HL-60/S4 (cell line): ENCODE results near the gene GIGYF2.
"Not testable (repeated sequence)": the region's sequence is repeated elsewhere in the genome, so short reads cannot be mapped to it uniquely, and the experiment has no call there.

Experiments used
- in situ Hi-C: fragments of 300-500 bp; cut with MboI; formaldehyde crosslinking; loops from 2 replicates; pipeline ENCODE4 v1.14.3; 2022; ENCODE audit warnings: low sequenced_read_pairs

Gene GIGYF2, protein sequence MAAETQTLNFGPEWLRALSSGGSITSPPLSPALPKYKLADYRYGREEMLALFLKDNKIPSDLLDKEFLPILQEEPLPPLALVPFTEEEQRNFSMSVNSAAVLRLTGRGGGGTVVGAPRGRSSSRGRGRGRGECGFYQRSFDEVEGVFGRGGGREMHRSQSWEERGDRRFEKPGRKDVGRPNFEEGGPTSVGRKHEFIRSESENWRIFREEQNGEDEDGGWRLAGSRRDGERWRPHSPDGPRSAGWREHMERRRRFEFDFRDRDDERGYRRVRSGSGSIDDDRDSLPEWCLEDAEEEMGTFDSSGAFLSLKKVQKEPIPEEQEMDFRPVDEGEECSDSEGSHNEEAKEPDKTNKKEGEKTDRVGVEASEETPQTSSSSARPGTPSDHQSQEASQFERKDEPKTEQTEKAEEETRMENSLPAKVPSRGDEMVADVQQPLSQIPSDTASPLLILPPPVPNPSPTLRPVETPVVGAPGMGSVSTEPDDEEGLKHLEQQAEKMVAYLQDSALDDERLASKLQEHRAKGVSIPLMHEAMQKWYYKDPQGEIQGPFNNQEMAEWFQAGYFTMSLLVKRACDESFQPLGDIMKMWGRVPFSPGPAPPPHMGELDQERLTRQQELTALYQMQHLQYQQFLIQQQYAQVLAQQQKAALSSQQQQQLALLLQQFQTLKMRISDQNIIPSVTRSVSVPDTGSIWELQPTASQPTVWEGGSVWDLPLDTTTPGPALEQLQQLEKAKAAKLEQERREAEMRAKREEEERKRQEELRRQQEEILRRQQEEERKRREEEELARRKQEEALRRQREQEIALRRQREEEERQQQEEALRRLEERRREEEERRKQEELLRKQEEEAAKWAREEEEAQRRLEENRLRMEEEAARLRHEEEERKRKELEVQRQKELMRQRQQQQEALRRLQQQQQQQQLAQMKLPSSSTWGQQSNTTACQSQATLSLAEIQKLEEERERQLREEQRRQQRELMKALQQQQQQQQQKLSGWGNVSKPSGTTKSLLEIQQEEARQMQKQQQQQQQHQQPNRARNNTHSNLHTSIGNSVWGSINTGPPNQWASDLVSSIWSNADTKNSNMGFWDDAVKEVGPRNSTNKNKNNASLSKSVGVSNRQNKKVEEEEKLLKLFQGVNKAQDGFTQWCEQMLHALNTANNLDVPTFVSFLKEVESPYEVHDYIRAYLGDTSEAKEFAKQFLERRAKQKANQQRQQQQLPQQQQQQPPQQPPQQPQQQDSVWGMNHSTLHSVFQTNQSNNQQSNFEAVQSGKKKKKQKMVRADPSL (N-terminal part only)

DNA sequence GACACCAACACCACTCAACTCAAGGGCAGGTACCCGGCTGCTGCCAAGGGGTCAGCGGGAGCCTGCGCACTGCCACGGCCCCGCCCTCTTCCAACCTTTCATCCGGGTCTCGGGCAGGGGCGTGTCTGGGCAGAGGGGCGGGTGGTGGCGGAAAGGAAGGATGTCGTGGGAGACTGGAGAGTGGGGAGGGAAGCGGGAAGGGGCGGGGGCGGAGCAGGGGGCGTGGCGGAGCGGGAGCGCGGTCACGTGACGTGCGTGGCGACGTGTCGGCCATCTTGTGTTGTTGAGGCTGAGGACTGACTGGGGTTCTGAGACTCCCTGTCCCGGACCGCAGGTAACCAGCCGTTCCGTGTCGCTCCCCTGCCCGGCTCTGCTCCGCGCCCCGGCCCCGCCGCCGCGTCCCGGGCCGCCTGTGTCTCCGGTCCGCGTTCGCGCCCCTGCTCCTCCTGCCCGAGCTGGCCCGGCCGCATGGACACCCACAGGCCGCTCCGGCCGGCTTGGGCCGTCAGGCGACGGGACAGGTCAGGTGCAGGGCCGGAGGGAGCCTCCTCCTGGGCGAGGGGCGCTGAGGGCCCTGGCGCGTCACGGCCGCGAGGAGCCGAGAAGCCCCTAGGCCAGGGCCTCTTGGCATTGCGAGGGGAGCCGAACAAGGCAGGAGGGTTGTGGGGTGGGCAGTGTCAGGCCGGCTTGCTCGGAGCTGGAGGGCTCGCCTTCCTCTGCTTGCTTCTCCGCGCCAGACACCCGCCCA is at the start of gene GIGYF2:
Gene GIGYF2 (plus strand): TSS at position 273 of the 748 bp plus-strand sequence. CDS start 37,867 bp downstream, outside the sequence.
- in situ Hi-C loops = no loop called here

DNA sequence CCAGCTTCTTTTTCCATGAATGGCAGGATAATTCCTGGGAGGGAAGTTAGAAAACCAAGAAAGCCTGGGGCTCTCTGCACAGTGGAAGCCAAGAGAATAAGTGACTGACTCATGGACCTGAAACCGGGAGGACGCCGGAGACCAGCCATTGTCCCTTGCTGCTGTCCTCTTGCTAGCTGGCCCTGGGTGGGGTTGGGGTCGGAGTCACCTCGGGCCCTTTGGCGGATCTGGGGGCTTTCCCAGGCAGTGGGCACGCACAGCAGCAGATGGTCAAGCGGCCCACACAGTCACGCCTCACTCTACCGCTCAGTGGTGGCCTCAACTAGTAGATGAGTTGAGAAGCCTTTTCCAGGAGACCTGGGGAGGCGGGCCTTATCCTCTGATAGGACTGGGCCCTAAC is 48.1 kb upstream of the GIGYF2 start:
- in situ Hi-C loops = no loop called here

DNA sequence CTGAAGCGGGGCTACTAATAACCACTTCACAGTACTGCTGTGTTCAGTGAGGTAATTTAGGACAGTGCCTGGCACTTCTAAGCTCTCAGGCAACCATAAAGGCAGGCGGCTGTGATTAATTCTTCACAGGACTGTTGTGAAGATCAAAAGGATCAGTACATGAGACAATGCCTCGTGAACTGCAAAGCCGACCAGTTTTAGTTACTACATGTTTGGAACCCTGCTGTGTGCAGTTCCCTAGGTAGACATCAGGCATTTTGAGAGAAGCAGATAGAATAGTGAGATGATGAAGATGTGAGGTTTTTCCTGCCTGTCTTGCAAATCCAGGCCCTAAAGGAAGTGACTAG is 44.7 kb upstream of the GIGYF2 start:
- in situ Hi-C loops = no loop called here

DNA sequence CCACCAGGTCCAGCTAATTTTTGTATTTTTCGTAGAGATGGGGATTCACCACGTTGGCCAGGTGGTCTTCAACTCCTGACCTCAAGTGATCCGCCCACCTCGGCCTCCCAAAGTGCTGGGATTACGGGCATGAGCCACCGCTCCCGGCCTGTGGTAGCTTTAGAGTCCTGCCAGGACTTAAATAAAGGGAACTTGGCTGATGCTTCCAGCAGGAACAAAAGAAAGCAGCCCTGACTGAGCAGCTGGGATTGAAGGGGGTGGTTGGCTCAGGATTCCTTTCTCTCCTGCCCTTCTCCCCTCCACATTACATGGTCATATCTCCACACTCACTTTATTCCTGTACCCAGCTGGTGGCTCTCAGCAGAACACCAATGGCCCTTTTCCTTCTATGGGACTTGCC is 43.7 kb upstream of the GIGYF2 start:
- in situ Hi-C loops = no loop called here

DNA sequence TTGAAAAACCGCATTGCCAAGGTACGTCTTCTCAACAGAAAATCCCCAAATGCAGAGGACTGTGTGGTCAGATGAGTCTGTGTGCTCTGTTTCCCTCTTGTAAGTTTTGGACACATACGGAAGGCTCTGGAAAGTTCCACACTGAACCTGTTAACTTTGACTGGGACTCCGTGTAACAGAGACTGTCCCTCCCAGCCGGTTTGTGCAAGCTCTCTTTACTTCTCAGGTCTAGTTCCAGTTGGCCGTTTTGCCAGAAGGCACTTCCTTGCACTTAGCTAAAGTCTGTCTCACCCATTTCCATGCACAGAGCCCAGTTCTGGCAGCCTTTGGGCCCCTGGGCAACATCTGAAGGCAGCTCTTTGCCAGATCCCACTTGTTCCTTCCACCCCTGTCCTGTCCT is 41.7 kb upstream of the GIGYF2 start:
- in situ Hi-C loops = no loop called here

DNA sequence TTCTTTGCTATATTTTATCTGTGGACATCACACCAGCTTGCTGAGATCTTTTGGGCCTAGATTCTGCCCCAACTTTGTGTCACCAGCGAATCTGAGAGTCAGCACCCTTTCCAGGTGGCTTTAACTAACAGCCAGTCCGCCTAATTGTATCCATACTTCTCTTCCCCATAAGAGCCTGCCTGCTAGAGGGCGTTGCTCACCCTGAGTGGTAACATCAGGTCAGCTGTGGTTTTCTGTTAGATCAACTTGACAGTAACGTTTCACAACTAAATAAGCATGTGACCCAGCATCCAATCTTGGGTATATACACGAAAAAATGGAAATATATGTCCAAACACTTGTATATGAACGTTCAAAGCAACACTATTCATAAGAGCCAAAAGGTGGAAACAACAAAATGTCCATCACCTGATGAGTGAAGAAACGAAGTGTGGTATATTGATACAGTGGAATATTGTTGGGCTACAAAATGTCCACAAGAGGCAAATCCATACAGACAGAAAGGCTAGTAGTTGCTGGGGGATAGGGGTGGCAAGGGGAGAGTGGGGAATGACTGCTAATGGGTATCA is 38.8 kb upstream of the GIGYF2 start:
- in situ Hi-C loops = no loop called here

DNA sequence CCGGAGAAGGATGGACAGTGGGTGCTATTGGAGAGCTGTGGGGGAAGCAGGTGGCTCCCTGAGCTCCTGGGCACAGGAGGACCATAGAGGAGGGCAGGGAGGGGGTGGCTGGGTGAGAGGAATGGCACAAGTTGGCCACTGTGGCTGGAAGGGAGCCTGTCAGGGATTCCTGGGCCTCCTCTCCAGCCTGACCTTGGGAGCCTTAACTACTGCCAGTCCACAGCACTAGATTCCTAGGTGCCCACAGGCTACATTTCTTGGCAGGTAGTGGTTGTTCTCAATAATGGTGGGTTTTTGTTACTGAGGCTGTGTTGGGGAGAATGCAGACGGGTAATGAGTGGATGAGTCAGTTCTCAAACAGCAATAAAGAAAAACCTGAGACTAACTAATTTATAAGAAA is 37.8 kb upstream of the GIGYF2 start:
- in situ Hi-C loops = no loop called here

DNA sequence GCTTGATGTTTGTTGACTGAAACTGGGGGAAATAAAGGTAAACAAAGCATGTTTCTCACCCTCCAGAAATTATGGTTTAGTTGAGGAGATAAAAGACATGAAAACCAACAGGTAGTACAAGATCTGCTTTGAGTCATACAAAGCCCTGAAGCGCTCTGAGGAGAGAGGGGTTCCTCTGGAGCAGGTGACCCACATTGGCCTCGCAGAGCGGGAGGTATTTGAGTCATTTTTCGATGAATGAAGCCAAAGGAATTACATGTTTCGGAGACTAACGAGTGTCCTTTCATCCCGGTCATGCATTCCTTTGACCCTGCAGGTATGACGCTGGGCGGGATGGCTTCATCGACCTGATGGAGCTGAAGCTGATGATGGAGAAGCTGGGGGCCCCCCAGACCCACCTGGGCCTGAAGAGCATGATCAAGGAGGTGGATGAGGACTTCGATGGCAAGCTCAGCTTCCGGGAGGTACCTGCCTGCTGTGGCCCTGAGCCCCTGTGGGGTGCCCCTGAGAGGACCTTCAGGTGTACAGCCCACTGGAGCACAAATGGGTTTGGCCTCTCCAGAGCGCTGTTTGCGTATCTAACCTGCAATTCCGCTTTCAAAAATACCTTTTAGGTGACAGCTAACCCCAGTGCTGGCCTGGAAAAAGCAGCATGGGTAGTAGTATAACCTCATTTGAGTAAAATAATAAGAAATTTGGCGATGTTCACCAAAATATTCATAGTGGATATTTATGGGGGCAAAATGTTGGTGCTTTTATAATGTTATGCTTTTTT is 34.5 kb upstream of the GIGYF2 start:
- in situ Hi-C loops = no loop called here

DNA sequence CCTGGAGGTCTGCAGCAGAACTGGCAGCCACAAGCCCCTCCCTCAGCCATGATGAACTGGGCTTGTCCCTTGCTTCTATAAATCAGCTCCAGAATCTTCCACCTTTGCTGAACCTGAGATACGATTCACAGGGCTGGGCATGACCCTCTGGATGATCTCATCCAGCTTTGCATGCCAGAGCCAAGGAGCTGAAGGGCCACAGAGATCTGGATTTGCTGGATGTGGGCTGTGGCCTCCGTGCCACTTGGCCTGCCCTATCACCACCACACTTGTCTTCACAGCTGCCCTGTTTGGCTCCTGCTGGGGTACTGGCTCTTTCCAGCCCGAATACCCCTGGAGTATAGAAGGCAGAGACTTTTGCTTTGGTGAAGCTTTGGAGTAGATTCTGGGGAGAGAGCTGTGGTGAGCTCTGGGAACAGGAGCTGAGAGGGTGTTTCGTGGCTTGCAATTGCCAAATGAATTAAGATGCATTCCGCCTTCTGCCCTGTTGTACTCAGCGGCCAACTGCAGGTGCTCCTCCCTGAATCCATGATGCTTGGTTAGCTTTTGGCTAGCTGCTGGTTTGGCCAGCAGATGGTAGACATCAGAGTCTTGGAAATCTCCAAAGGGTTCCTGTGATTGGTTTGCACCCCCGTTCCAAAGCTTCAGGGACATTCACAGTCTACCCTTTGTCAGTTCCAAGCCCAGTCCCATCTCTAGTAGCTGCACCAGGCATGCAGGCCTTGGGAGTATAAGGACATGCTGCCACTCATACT is 30.9 kb upstream of the GIGYF2 start:
- in situ Hi-C loops = no loop called here

DNA sequence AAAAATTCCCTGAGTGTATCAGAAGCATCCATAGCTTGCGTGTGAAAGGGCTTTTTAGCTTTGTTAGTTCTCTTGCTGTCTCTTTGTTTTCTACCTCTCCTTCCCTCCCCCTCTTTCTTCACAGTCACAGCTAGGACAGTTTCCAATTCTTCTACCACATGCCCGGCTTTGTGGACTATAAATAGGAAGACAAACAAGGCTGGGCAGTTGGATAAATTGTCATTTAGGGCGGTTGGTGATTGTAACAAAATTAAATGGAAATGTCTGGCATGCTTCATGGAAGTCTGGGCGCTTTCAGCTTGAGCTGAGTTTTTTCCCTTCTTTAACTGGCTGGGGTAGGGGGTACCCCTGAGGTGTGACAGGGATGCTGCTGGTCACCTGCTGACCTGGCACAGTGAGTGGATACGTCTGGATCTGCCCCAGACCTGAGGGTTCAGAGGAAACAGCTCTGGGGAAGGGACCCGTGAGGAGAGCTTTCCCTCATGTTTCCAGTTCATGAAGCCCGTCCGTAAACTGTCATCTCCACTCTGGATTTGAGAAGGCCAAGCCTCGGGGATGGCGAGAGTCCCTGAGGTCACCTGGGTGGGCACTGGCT is 29.0 kb upstream of the GIGYF2 start:
- in situ Hi-C loops = no loop called here

DNA sequence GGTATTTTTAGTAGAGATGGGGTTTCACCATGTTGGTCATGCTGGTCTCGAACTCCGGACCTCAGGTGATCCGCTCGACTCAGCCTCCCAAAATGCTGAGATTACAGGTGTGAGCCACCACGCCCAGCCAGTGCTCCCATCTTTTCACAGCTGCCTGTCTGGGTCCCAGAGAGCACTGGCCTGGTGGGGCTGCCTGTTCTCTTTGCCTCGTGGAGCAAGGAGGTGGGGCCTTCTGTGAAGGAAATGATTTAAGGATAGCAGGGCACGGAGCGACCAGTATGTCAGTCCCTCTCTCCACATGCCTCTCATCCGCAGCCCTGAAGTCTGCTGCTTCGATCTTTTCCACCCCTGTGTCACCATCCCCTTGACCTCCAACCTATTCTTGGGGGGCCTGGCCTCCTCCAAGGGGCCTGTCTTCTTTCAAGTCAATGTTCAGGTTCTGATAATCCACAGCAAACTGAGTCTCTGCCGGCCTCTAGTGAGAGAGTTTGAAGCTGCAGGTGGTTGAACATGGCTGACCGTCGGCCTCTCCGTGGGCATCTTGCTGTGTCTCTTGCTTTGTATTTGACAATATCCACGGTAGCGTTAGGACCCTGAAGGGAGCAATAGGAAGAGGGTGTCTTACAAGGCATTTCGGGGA is 28.2 kb upstream of the GIGYF2 start:
- in situ Hi-C loops = no loop called here

DNA sequence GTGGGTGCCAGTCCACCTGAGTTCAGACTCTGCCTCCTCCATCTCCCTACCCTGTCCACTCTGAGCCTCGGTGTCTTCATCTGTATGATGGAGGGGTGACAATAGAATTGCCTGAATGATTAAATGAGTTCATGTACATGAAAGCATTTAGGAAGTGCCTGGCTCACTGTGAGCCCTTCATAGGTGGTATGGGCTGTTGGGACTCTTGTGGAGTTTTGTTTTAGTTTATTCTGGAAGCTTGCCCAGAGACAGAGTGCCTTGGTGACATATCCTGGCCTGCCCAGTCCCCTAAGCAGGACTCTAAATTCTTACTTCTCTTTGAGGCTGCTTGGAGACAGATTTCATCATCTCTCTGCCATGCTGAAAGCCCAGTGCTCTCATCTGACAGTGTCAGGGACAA is 24.5 kb upstream of the GIGYF2 start:
- in situ Hi-C loops = no loop called here

DNA sequence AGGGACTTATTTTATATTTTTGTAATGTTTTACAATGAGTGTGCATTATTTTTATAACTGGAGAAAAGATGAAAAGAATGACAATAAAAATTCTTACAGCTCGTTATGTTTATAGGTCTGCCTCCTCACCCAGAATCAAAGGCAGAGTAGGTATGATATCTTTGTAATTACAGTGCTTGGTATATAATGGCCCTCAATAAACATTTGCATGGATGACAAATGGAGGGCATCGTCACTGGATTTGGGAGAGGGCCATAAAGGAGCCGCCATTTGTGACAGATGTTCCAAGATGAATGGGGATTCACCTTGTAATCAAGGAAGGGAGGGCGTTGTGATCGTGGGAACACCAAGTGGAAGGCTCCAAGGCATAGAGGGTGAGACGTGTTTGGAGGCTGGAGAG is 22.6 kb upstream of the GIGYF2 start:
- in situ Hi-C loops = no loop called here

DNA sequence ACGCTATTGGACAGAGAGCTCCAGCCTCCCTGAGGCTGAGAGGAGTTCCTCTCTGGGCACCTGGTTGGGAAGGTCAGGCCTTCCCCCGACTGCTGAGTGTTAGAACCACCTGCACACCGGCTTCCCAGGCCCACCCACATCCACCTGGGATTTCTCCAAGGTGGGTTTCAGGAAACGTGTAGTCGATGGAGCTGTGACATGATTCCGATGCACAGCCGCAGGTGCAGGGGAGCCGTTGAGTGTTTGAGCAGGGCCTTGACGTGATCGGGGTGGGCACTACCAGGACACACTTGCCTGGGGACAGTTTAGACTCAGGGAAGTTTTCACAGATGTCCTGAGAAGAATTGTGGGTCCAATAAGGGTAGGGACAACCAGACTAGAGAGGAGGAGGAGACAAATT is 21.8 kb upstream of the GIGYF2 start:
- in situ Hi-C loops = no loop called here

DNA sequence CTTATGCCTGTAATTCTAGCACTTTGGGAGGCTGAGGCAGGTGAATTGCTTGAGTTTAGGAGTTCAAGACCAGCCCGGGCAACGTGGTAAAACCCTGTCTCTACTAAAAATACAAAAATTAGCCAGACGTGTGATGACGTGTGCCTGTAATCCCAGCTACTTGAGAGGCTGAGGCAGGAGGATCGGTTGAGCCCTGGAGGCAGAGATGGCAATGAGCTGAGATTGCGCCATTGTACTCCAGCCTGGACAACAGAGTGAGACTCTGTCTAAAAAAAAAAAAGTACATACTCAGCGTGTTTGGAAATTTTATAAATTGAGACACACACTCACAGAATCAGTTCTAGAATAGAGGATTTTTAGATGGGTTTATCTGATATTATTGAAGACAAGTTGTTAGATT is 17.1 kb upstream of the GIGYF2 start:
- in situ Hi-C loops = no loop called here

DNA sequence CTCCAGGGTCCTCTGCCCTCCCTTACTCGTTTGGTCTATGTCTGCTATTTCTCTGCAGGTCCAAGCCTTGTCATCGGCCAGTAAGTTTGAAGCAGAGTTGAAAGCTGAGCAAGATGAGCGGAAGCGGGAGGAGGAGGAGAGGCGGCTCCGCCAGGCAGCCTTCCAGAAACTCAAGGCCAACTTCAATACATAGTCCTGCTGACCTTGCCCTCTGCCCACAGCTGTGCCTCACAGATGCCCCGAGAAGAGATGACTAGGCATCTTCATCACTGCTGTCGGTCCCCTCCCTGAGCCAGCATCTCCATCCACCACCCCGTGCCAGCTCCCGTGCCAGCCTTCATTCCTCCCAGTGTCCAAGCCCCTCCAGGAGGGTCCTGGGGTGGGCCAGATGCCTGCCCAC is 15.6 kb upstream of the GIGYF2 start:
- in situ Hi-C loops = no loop called here

DNA sequence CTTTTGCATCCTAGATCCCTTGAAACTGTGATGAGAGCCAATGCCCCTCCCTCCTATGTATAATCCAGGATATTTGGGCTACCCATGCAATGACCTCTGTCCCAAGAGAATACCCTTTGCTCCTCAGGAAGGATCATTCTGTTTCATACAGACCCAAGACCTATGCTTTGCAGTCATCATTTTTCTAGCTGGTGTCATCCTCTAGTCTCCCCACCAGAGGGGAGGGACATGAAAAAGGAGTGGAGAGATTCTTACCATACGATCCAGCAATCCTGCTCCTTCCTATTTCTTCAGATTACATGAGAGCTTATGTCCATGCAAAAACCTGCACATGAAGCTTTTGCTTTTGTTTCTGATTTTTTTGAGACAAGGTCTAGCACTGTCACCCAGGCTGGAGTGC is 13.8 kb upstream of the GIGYF2 start:
- in situ Hi-C loops = no loop called here

DNA sequence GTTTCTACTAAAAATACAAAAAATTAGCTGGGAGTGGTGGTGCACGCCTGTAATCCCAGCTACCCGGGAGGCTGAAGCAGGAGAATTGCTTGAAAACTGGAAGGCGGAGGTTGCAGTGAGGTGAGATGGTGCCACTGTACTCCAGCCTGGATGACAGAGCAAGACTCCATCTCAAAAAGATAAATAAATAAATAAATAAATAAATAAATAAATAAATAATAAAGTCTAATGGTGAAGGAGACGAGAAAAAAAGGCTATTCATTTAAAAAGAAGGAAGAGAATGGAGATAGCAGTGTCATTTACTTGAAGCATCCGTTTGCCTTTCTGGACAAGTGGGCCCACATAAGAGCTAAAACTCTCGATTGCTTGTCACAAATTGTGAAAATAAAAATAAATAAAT is 11.7 kb upstream of the GIGYF2 start:
- in situ Hi-C loops = not testable (repeated sequence)
